GM19025 (cell line): ENCODE data around the gene GIPC3.
A peak's percentile ranks its signal among the peaks of the same experiment; 100 is the strongest.
"Not testable (repeated sequence)": the region's sequence is repeated elsewhere in the genome, so short reads cannot be mapped to it uniquely, and the experiment has no call there.

ENCODE experiments used
- ATAC-seq: cut with Tn5 transposase; IDR thresholded peaks from one replicate; pipeline ENCODE4 v1.9.1; 2021; ENCODE audit warnings: mild to moderate bottlenecking, low read depth, moderate library complexity; ENCODE audit not compliant: unreplicated experiment

Gene GIPC3

DNA sequence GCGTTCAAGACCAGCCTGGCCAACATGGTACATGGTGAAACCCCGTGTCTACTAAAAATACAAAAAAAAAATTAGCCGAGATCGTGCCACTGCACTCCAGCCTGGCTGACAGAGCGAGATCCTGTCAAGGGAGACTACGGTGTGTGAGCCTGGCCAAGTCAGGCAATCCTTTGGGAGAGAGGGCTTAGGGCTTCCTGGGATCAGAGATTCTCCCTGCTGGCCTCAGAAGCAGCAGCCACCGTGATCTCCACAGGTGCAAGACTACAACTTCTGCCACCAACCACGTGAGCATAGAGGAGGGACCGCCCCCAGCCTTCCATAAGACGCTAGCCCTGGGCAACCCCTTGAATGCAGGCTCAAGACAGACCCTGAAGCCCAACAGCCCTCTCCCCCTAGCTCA, 35.5 kb upstream of the GIPC3 start:
- no peak for ATAC-seq

GRCh38 chr19:3550947-3551791, 34.1 kb upstream of the GIPC3 start:
- no peak for ATAC-seq

DNA sequence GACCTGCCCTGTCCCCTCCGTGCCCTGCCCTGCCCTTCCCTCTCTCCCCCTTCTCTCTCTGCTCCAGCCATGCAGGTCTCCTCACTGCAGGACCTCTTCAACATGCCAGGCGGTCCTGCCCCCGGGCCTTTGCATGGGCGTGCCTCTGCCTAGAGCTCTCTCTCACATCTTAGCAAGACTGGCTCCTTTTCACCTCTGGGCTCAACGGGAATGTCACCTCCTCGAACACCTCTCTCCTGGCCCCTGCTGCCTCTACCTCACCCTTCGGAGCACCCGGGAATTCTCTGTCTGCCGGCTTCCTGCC, 33.5 kb upstream of the GIPC3 start:
- no peak for ATAC-seq

- no peak for ATAC-seq
Measured at GRCh38 chr19:3554254-3555083, 30.8 kb upstream of the GIPC3 start.

DNA sequence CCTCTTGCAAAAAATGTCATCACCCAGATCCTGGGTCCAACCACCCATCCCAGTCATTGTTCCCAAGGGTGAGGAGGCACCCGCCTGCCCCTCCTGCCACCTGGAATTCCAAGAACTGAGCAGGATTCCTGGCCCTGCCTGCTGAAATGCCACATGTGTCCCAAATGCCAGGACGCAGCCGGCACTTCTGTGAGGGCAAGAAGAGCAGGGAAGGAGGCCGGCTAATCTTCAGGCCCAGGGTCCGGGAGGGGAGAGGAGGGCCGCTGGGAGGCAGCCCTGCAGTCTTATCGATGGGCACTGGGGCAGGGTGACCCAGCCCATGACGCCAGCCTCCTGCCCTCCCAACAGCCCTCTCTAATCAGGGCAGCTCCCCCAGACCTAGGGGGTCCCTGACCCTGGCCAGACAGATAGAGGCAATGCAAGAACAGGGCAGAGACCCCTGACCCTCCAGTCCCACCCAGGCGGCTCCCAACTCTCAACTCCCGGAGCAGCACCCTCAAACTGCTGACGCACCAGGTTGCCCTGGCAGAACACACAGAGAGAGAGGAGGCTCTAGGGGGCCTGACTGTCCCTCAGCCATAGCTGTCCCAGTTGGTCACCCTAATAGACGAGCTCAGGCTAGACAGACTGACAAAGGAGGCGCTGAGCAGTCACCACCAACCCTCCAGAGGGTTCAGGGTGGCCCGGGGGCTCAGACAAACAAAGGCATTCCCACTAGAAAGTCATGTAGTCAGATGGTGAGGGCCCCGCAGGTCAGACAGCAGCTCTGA, 29.4 kb upstream of the GIPC3 start:
- no peak for ATAC-seq

GRCh38 chr19:3556423-3556977, 28.8 kb upstream of the GIPC3 start:
- ATAC-seq = no peak

- ATAC-seq = peak; percentile 23
Measured at GRCh38 chr19:3556978-3557460, 28.3 kb upstream of the GIPC3 start.

- ATAC-seq = peak; percentile 90
Measured at GRCh38 chr19:3557461-3558248, 27.6 kb upstream of the GIPC3 start, which contains the start of gene MFSD12. Gene MFSD12 (minus strand): TSS chr19:3557586. CDS start chr19:3557403, 183 bp downstream.

DNA sequence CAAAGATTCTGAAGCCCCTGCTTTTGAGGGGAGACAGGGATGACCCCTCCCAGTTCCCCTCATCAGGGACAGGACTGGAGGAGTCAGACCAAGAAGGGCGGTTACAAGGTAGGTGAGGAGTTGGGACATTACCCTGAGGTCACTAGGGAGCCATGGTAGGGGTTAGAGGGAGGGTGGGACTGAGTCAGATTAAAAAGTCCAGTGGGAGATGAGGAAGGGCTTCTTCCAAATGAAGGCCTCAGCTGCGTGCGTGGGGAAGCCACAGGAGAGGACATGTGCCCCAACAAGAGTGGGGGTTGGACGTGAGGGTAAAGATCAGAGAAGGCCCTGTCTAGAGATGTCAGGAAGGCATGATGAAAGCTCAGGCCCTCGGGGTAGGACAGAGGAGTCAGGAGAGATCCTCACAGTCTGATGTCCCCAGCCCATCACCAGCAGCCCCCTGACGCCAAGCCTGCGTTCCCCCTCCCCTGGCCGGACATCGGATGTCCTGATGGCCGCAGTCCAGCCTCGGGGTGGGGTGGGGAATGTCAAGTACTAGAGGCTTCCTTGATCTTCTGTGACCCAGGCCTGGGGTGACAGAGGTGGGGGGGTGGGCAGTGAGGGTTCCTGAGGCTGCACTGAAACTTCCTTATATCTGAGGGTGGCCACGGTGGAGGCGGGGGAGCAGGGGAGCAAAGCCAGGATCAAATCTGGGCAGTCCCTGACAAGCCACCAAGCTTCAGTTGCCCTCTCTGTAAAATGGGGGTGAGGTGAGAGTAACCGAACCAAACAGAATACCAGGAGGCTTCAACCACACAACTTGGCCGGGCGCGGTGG, 21.4 kb upstream of the GIPC3 start:
- ATAC-seq = no peak

- no peak for ATAC-seq
Measured at GRCh38 chr19:3565139-3565538, 20.1 kb upstream of the GIPC3 start.

GRCh38 chr19:3570042-3570441, 15.2 kb upstream of the GIPC3 start:
- not testable (repeated sequence) for ATAC-seq

DNA sequence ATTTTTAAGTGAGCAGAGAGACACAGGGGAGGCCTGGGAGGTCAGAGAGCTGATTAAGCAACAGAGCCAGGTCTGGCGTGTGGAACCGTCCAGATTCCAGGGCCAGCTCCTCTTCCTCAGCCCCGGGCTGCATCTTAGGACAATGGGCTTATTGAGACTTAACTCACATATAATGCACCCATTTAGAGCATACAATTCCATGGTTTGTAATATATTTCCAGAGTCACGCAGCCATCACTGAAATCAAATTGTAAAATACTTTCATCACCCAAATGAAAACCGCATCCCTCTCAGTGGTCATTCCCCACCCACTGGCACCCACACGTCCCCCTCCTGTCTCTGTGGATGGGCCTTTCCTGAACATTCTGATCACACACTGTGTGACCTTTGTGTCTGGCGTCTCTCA, 14.7 kb upstream of the GIPC3 start:
- no peak for ATAC-seq

GRCh38 chr19:3572132-3572854, 13.0 kb upstream of the GIPC3 start:
- ATAC-seq = peak; percentile 95

GRCh38 chr19:3572855-3573161, 12.5 kb upstream of the GIPC3 start, which contains the start of gene HMG20B:
Gene HMG20B (plus strand): TSS chr19:3572944. CDS start chr19:3573310, 366 bp downstream.
- ATAC-seq = no peak

GRCh38 chr19:3573162-3573857, 12.0 kb upstream of the GIPC3 start:
- ATAC-seq = no peak

DNA sequence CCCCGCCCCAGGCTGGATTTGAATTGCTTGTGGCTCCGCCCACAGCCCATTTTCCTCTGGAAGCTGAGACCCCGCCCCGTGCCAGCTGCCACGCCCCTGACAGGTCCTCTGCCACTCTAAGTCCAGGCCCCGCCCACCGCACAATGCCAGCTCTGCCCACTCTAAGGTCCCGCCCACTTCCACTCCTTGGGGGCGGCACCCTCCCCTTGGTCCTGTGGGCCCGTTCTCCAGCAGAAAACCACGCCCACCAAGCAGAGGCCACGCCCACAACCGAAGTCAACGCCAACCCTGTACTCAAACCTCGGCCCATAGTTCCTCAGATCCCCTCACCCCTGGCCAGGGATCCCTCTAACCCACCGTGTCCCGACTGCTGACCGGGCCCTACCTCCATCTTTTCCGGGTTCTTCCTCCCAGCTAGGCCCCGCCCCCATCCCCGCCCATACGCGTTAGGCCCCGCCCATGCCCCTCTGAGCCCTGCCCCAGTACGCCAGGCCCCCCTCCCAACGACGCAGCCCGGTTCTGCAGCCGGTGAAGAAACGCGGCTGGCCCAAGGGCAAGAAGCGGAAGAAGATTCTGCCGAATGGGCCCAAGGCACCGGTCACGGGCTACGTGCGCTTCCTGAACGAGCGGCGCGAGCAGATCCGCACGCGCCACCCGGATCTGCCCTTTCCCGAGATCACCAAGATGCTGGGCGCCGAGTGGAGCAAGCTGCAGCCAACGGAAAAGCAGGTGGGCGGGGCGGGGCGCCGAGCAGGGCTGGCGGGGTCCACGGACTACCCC, 11.2 kb upstream of the GIPC3 start:
- no peak for ATAC-seq

DNA sequence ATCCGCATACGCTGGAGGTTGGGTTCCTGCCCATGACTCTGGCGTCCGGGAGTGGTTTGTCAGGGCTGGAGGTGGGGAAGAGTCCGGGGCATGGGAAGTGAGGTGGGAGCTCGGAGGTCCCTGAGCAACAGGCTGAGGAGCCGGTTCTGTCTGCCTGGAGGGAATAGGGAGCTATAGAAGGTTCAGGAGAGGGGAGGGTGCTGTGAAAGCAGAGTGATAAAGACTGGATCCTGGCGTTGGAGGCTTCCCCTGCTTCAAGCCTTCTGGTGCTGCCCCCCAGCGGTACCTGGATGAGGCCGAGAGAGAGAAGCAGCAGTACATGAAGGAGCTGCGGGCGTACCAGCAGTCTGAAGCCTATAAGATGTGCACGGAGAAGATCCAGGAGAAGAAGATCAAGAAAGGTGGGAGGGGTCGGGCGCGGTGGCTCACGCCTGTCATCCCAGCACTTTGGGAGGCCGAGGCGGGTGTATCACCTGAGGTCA, 10.0 kb upstream of the GIPC3 start:
- ATAC-seq = no peak
